ENCODE results near the gene NELL2. TPM values are rescaled to one million over a fixed set of nuclear protein-coding genes. Genes with fewer than 3 reads are reported as not detected.
"Not testable (repeated sequence)": the region's sequence is repeated elsewhere in the genome, so short reads cannot be mapped to it uniquely, and the experiment has no call there.

Gene NELL2
- total and polyA plus RNA-seq, 8 donors, result 0.50 to 133 (median 3.1) TPM

- no peaks in the 10 kb centered on the region for H3K9me3 ChIP-seq
- 82 to 97% (median 85%) methylated on average over 1 of the region's 1 CpG for WGBS, 5 donors
- no peak overlapping the region for H3K4me3 ChIP-seq
- no peak for DNase-seq
- TF ChIP-seq POLR2A (IDR thresholded peaks at IDR 0.05), result no peak
- TF ChIP-seq EP300 (IDR thresholded peaks at IDR 0.05), result no peak
- TF ChIP-seq CTCF (IDR thresholded peaks at IDR 0.05), result no peak
- TF ChIP-seq POLR2AphosphoS5 (IDR thresholded peaks at IDR 0.05), result no peak
- H3K36me3 ChIP-seq, result no peaks in the 10 kb centered on the region
- no peak overlapping the region for H3K27ac ChIP-seq
- H3K4me1 ChIP-seq, result no peaks in the 10 kb centered on the region
- H3K27me3 ChIP-seq, result no peaks in the 10 kb centered on the region
- intact Hi-C loops (cut with DNase I; ENCODE audit: low total_unique reads), result no loop called here
Measured at GRCh38 chr12:44759289-44759688, 116.8 kb downstream of the NELL2 start.

- TF ChIP-seq CTCF (IDR thresholded peaks at IDR 0.05), result no peak
- TF ChIP-seq POLR2A (IDR thresholded peaks at IDR 0.05), result no peak
- no peak for TF ChIP-seq POLR2AphosphoS5 (IDR thresholded peaks at IDR 0.05)
- TF ChIP-seq EP300 (IDR thresholded peaks at IDR 0.05), result no peak
- 75 to 87% (median 79%) methylated on average over 3 of the region's 3 CpGs for WGBS, 5 donors
- DNase-seq, result no peak
- Histone ChIP-seq H3K27me3 (no peaks in the 10 kb centered on the region), H3K9me3 (no peaks in the 10 kb centered on the region), H3K27ac (no peak overlapping the region), H3K4me3 (no peak overlapping the region), H3K36me3 (no peaks in the 10 kb centered on the region), H3K4me1 (no peaks in the 10 kb centered on the region)
- intact Hi-C loops (cut with DNase I; ENCODE audit: low total_unique reads), result no loop called here
Measured at GRCh38 chr12:44750468-44750867, 125.6 kb downstream of the NELL2 start.

DNA sequence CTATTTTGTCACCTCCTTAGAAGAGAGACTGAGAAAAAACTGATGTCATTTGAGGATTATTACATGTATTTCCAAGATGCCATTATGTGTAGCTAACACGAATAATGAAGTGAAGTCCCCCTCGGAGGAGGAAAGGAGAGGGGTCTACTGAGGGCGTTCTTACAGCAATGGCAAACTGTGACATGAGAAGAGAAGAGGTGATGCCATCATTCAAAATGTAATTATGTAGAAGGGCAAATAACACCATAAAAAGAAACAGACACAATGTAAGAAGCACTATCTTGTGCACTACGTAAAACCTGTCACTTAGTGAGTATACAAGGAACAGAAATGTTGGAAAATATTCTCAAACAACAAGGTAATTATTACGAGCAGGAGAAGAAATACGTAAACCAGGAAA, 126.5 kb downstream of the NELL2 start:
- Histone ChIP-seq H3K4me1 (no peaks in the 10 kb centered on the region), H3K36me3 (no peaks in the 10 kb centered on the region), H3K4me3 (no peak overlapping the region), H3K9me3 (no peaks in the 10 kb centered on the region), H3K27ac (no peak overlapping the region), H3K27me3 (no peaks in the 10 kb centered on the region)
- WGBS, 5 donors, result 82 to 89% (median 86%) methylated on average over 6 of the region's 6 CpGs
- intact Hi-C loops (cut with DNase I; ENCODE audit: low total_unique reads), result no loop called here
- TF ChIP-seq EP300 (IDR thresholded peaks at IDR 0.05), result no peak
- no peak for DNase-seq

- WGBS, 5 donors, result 56 to 69% (median 64%) methylated on average over 3 of the region's 3 CpGs
Measured at GRCh38 chr12:44748950-44749468, 127.1 kb downstream of the NELL2 start.

GRCh38 chr12:44741292-44741980, 134.7 kb downstream of the NELL2 start:
- DNase-seq; intact Hi-C loops (cut with DNase I; ENCODE audit: low total_unique reads): not testable (repeated sequence)
- WGBS, 5 donors, result 89 to 93% (median 92%) methylated on average over 16 to 17 of the region's 17 CpGs

More at GRCh38 chr12:44748950-44749468, 127.1 kb downstream of the NELL2 start:
- intact Hi-C loops (cut with DNase I; ENCODE audit: low total_unique reads), result no loop called here
- TF ChIP-seq POLR2A (IDR thresholded peaks at IDR 0.05) (no peak), POLR2AphosphoS5 (IDR thresholded peaks at IDR 0.05) (no peak), CTCF (IDR thresholded peaks at IDR 0.05) (no peak), EP300 (IDR thresholded peaks at IDR 0.05) (no peak)
- Histone ChIP-seq H3K4me1 (no peaks in the 10 kb centered on the region), H3K27me3 (no peaks in the 10 kb centered on the region), H3K4me3 (no peak overlapping the region), H3K27ac (no peak overlapping the region), H3K36me3 (no peaks in the 10 kb centered on the region), H3K9me3 (no peaks in the 10 kb centered on the region)
- no peak for DNase-seq

More at GRCh38 chr12:44741292-44741980, 134.7 kb downstream of the NELL2 start:
- not testable (repeated sequence) for H3K4me1 ChIP-seq, H3K4me3 ChIP-seq, H3K27ac ChIP-seq, H3K36me3 ChIP-seq, H3K27me3 ChIP-seq
- peaks cover 0 to 13% (median 11%) of the 10 kb centered on the region in 4 donors for H3K9me3 ChIP-seq

Measured in stomach (tissue), 9 donors.